Coronary artery (tissue), 2 donors: ENCODE results near the gene FAM222A.

Experiments used
- DNase-seq: peaks from one replicate; pipeline ENCODE4 v3.0.0-alpha.2; 2017; ENCODE audit warnings: low spot score
- H3K27ac ChIP-seq, 2 donors: fragments of 200-600 bp; sonication (generic); one replicate each; pipeline ENCODE4 v1.5.1; 2016 to 2019
- H3K4me3 ChIP-seq: fragments of 200-600 bp; sonication (generic); 2 replicates; pipeline ENCODE4 v1.5.1; 2016; ENCODE audit warnings: mild to moderate bottlenecking, moderate library complexity
- CTCF ChIP-seq: fragments of 200-600 bp; sonication (generic); IDR thresholded peaks from one replicate; pipeline ENCODE4 v1.5.1; 2019; ENCODE audit warnings: antibody characterized with exemption

Gene FAM222A

GRCh38 chr12:109717390-109718357, 4.0 kb downstream of the FAM222A start:
- no peak for DNase-seq
- Histone ChIP-seq H3K4me3 (no peak overlapping the region), H3K27ac (no peak overlapping the region)
- TF ChIP-seq CTCF: no peak

GRCh38 chr12:109718390-109718789, 4.8 kb downstream of the FAM222A start:
- no peak for DNase-seq
- TF ChIP-seq CTCF: no peak
- H3K4me3 ChIP-seq: no peak overlapping the region
- H3K27ac ChIP-seq: no peak overlapping the region

- no peak for TF ChIP-seq CTCF
- H3K27ac ChIP-seq: no peak overlapping the region
- no peak for DNase-seq
- H3K4me3 ChIP-seq: no peak overlapping the region
These were observed 5.7 kb downstream of the FAM222A start for GRCh38 chr12:109719123-109720022.

- TF ChIP-seq CTCF: no peak
- no peak overlapping the region for H3K27ac ChIP-seq
- no peak overlapping the region for H3K4me3 ChIP-seq
- DNase-seq: no peak
These were observed 6.7 kb downstream of the FAM222A start for GRCh38 chr12:109720152-109720856.

GRCh38 chr12:109720857-109721189, 7.2 kb downstream of the FAM222A start:
- TF ChIP-seq CTCF: no peak
- H3K4me3 ChIP-seq: no peak overlapping the region
- no peak overlapping the region for H3K27ac ChIP-seq
- DNase-seq: no peak

GRCh38 chr12:109721276-109721675, 7.7 kb downstream of the FAM222A start:
- H3K4me3 ChIP-seq: no peak overlapping the region
- no peak overlapping the region for H3K27ac ChIP-seq
- TF ChIP-seq CTCF: no peak
- no peak for DNase-seq
